Smooth muscle cell (in vitro differentiated cells): ENCODE measurements around the gene KLHL15. TPM values are rescaled to one million over a fixed set of nuclear protein-coding genes. Genes with fewer than 3 reads are reported as not detected.
"Not testable (repeated sequence)": the region's sequence is repeated elsewhere in the genome, so short reads cannot be mapped to it uniquely, and the experiment has no call there.

Experiments
- DNase-seq: peaks from one replicate; lab custom pipeline; 2025; ENCODE audit not compliant: unreplicated experiment; lab: John Stamatoyannopoulos, UW
- H2AFZ ChIP-seq: fragments of 200-600 bp; sonication (generic); 2 replicates; pipeline ENCODE4 v1.6.0; 2016; ENCODE audit warnings: antibody characterized with exemption, low read depth, mild to moderate bottlenecking
- H3F3A ChIP-seq: fragments of 200-600 bp; sonication (generic); 2 replicates; pipeline ENCODE4 v1.6.0; 2017; ENCODE audit warnings: antibody characterized with exemption, low read depth
- H3K27ac ChIP-seq: fragments of 200-600 bp; sonication (generic); 2 replicates; pipeline ENCODE4 v1.5.1; 2016; ENCODE audit warnings: low read depth, mild to moderate bottlenecking
- H3K27me3 ChIP-seq: fragments of 200-600 bp; sonication (generic); 2 replicates; pipeline ENCODE4 v1.6.1; 2016; ENCODE audit warnings: low read depth, mild to moderate bottlenecking
- H3K36me3 ChIP-seq: fragments of 200-600 bp; sonication (generic); 2 replicates; pipeline ENCODE4 v1.5.1; 2016; ENCODE audit warnings: low read depth
- H3K4me1 ChIP-seq: fragments of 200-600 bp; sonication (generic); 2 replicates; pipeline ENCODE4 v1.5.1; 2016; ENCODE audit warnings: low read depth
- H3K4me2 ChIP-seq: fragments of 200-600 bp; sonication (generic); 2 replicates; pipeline ENCODE4 v1.6.0; 2016; ENCODE audit warnings: mild to moderate bottlenecking
- H3K4me3 ChIP-seq: fragments of 200-600 bp; sonication (generic); 2 replicates; pipeline ENCODE4 v1.5.1; 2016; ENCODE audit warnings: mild to moderate bottlenecking
- H3K79me2 ChIP-seq: fragments of 200-600 bp; sonication (generic); 2 replicates; pipeline ENCODE4 v1.6.0; 2016; ENCODE audit warnings: low read depth, mild to moderate bottlenecking
- H3K9ac ChIP-seq: fragments of 200-600 bp; sonication (generic); 2 replicates; pipeline ENCODE4 v1.6.0; 2016; ENCODE audit warnings: low read depth
- H3K9me3 ChIP-seq: fragments of 200-600 bp; sonication (generic); replicated peaks from 2 replicates; pipeline ENCODE4 v1.5.1; 2016; ENCODE audit warnings: low read depth
- H4K20me1 ChIP-seq: fragments of 200-600 bp; sonication (generic); 2 replicates; pipeline ENCODE4 v1.6.0; 2016; ENCODE audit warnings: low read depth
- WGBS: methylation state at CpG from one replicate; pipeline ENCODE4 v1.1.7; 2016; ENCODE audit warnings: low lambda C conversion rate; 5-methylcytosine and 5-hydroxymethylcytosine counted together
- polyA plus RNA-seq: library from polyadenylated mRNA; unstranded; fragments of >200 nt; fragmentation: Nextera tagmentation; extraction: Ambion mirVana; gene quantifications from 2 replicates; pipeline ENCODE4 v1.2.1, GENCODE V29; 2016
- total RNA-seq: library from RNA; depleted of rRNA; stranded (reverse); fragments of >200 nt; gene quantifications from 2 replicates; pipeline ENCODE4 v1.2.3, GENCODE V29; 2014
- TF ChIP-seq, protein P1 (sequence below): fragments of 200-600 bp; sonication (generic); IDR thresholded peaks from 2 replicates; pipeline ENCODE4 v1.5.1; 2017; ENCODE audit warnings: borderline replicate concordance, mild to moderate bottlenecking, antibody characterized with exemption; ENCODE audit not compliant: insufficient read depth, poor library complexity, severe bottlenecking

KLHL15 gene
- total and polyA plus RNA-seq, 2 experiments from 2014 or later: 16.8 to 53.3 TPM

- Histone ChIP-seq H3K79me2 (no peaks in the 10 kb centered on the region), H4K20me1 (peaks cover 9% of the 10 kb centered on the region), H3K4me2 (no peak within 1 kb of the TSS), H3K9ac (no peak within 1 kb of the TSS), H3K9me3 (no peaks in the 10 kb centered on the region), H3F3A (no peaks in the 10 kb centered on the region), H3K36me3 (peaks cover 17% of the 10 kb centered on the region), H2AFZ (peak within 1 kb of the TSS; percentile 77), H3K4me1 (peaks cover 4% of the 10 kb centered on the region), H3K27me3 (no peaks in the 10 kb centered on the region), H3K4me3 (no peak within 1 kb of the TSS), H3K27ac (no peak within 1 kb of the TSS)
- TF ChIP-seq, protein P1, sequence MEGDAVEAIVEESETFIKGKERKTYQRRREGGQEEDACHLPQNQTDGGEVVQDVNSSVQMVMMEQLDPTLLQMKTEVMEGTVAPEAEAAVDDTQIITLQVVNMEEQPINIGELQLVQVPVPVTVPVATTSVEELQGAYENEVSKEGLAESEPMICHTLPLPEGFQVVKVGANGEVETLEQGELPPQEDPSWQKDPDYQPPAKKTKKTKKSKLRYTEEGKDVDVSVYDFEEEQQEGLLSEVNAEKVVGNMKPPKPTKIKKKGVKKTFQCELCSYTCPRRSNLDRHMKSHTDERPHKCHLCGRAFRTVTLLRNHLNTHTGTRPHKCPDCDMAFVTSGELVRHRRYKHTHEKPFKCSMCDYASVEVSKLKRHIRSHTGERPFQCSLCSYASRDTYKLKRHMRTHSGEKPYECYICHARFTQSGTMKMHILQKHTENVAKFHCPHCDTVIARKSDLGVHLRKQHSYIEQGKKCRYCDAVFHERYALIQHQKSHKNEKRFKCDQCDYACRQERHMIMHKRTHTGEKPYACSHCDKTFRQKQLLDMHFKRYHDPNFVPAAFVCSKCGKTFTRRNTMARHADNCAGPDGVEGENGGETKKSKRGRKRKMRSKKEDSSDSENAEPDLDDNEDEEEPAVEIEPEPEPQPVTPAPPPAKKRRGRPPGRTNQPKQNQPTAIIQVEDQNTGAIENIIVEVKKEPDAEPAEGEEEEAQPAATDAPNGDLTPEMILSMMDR: peak; percentile 60
- peak; percentile 97 for DNase-seq
- WGBS: under 1% methylated on average over 57 of the region's 57 CpGs
These were observed 27.4 kb upstream of the KLHL15 start, which contains the start of gene EIF2S3 for GRCh38 chrX:24054182-24055042. Gene EIF2S3 (plus strand): TSS chrX:24054956. CDS start chrX:24054969, 13 bp downstream.

DNA sequence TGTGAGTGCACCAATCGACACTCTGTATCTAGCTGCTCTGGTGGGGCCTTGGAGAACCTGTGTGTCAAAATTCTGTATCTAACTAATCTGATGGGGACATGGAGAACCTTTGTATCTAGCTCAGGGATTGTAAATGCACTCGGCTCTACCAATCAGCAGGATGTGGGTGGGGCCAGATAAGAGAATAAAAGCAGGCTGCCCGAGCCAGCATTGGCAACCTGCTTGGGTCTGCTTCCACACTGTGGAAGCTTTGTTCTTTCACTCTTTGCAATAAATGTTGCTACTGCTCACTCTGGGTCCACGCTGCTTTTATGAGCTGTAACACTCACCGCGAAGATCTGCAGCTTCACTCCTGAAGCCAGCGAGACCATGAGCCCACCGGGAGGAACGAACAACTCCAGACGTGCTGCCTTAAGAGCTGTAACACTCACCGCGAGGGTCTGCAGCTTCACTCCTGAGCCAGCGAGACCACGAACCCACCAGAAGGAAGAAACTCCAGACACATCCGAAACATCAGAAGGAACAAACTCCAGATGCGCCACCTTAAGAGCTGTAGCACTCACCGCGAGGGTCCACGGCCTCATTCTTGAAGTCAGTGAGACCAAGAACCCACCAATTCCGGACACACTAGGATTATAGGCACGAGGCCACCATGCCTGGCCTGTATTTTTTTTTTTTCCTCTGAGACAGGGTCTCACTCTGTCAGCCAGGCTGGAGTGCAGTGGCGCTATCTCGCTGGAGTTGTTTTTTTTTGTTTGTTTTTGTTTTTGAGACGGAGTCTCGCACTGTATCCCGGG, 23.7 kb upstream of the KLHL15 start:
- H2AFZ ChIP-seq, H3K4me1 ChIP-seq, H3K4me3 ChIP-seq, H3K27ac ChIP-seq, H3K79me2 ChIP-seq, H3K4me2 ChIP-seq, H3K36me3 ChIP-seq, H3F3A ChIP-seq, H3K9ac ChIP-seq, H3K9me3 ChIP-seq, H4K20me1 ChIP-seq, H3K27me3 ChIP-seq, DNase-seq: not testable (repeated sequence)
- WGBS: 80% methylated on average over 26 of the region's 26 CpGs

GRCh38 chrX:24049643-24050042, 22.7 kb upstream of the KLHL15 start:
- H3K4me2 ChIP-seq, H3K27me3 ChIP-seq, DNase-seq, H4K20me1 ChIP-seq, H3K4me3 ChIP-seq, H3K79me2 ChIP-seq, H3K9ac ChIP-seq, H3K4me1 ChIP-seq, H3K27ac ChIP-seq, H3F3A ChIP-seq, H3K9me3 ChIP-seq, H3K36me3 ChIP-seq, H2AFZ ChIP-seq: not testable (repeated sequence)
- 95% methylated on average over 22 of the region's 24 CpGs for WGBS

DNA sequence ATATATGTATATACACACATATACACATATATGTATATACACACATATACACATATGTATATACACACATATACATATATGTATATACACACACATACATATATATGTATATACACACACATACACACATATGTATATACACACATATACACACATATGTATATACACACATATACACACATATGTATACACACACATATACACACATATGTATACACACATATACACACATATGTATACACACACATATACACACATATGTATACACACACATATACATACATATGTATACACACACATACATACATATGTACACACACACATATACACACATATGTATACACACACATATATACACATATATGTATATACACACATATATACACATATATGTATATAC, 19.1 kb upstream of the KLHL15 start:
- not testable (repeated sequence) for H4K20me1 ChIP-seq, H3K79me2 ChIP-seq, H3K27me3 ChIP-seq, H3K36me3 ChIP-seq, H3K9me3 ChIP-seq, H3K4me1 ChIP-seq, H3K9ac ChIP-seq, H2AFZ ChIP-seq, H3F3A ChIP-seq, DNase-seq, H3K4me2 ChIP-seq, H3K4me3 ChIP-seq, H3K27ac ChIP-seq

GRCh38 chrX:24037729-24038128, 10.7 kb upstream of the KLHL15 start:
- H3K4me1 ChIP-seq: no peaks in the 10 kb centered on the region
- no peak overlapping the region for H2AFZ ChIP-seq
- H3K9ac ChIP-seq: no peak overlapping the region
- no peaks in the 10 kb centered on the region for H3K9me3 ChIP-seq
- DNase-seq: no peak
- H3K4me3 ChIP-seq: no peak overlapping the region
- no peaks in the 10 kb centered on the region for H3K27me3 ChIP-seq
- H3K79me2 ChIP-seq: no peaks in the 10 kb centered on the region
- no peaks in the 10 kb centered on the region for H3F3A ChIP-seq
- TF ChIP-seq, protein P1: no peak
- 76% methylated on average over 4 of the region's 4 CpGs for WGBS
- no peak overlapping the region for H3K27ac ChIP-seq
- no peaks in the 10 kb centered on the region for H3K36me3 ChIP-seq
- H4K20me1 ChIP-seq: no peaks in the 10 kb centered on the region
- no peak overlapping the region for H3K4me2 ChIP-seq
